Epithelial cell of esophagus (primary cell): Measurements from ENCODE around the gene METTL9.

Source experiments
- DNase-seq: peaks from one replicate; pipeline ENCODE4 v3.0.0; 2010; ENCODE audit warnings: low read depth
- H3K4me3 ChIP-seq: 2 replicates; pipeline ENCODE4 v1.5.1; 2011; ENCODE audit warnings: mild to moderate bottlenecking, low read length, control low read depth
- TF ChIP-seq, protein P1 (sequence below): IDR thresholded peaks from 2 replicates; pipeline ENCODE4 v1.5.1; 2011; ENCODE audit warnings: low read depth, mild to moderate bottlenecking, low read length, control low read depth, inconsistent platforms; ENCODE audit not compliant: insufficient read depth; ENCODE audit errors: missing control alignments

The METTL9 gene

DNA sequence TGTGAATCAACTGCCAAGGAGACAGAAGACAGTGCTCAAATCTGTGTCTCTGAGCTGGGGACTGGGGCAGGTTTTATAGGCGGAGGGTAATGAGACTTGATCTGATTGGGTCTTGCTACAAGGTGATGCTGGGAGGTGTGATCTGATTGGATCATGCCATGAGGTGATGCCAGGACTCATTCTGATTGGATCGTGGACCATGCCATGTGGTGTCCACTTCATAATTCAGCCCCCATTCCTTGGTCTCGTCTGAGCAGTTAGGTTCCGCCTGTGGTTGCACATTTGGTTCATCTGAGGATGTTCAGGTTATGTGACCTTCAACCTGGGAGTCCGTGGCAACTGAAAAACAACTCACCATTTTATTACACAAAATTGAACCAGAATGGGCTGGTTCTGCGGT lies 105.4 kb downstream of the METTL9 start:
- DNase-seq = no peak

More for the DNA sequence above, 105.4 kb downstream of the METTL9 start:
- TF ChIP-seq, protein P1, sequence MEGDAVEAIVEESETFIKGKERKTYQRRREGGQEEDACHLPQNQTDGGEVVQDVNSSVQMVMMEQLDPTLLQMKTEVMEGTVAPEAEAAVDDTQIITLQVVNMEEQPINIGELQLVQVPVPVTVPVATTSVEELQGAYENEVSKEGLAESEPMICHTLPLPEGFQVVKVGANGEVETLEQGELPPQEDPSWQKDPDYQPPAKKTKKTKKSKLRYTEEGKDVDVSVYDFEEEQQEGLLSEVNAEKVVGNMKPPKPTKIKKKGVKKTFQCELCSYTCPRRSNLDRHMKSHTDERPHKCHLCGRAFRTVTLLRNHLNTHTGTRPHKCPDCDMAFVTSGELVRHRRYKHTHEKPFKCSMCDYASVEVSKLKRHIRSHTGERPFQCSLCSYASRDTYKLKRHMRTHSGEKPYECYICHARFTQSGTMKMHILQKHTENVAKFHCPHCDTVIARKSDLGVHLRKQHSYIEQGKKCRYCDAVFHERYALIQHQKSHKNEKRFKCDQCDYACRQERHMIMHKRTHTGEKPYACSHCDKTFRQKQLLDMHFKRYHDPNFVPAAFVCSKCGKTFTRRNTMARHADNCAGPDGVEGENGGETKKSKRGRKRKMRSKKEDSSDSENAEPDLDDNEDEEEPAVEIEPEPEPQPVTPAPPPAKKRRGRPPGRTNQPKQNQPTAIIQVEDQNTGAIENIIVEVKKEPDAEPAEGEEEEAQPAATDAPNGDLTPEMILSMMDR = no peak
- H3K4me3 ChIP-seq = no peak overlapping the region
